ENCODE data around the gene THRA.

- TF ChIP-seq CTCF (IDR thresholded peaks at IDR 0.05) (no peak), POLR2A (IDR thresholded peaks at IDR 0.05) (no peak)
These were observed 1.3 kb downstream of the THRA start for GRCh38 chr17:40063901-40064531.

Measured in suprapubic skin (tissue), 3 donors.